H1 (cell line): ENCODE measurements around the gene ARHGAP10. TPM values are rescaled to one million over a fixed set of nuclear protein-coding genes. Genes with fewer than 3 reads are reported as not detected.

Experiments
- BRCA1 ChIP-seq: IDR thresholded peaks from 2 replicates; pipeline ENCODE4 v1.6.1; 2012; ENCODE audit warnings: low read depth, low read length, improper control_type of control experiment
- CEBPB ChIP-seq: IDR thresholded peaks from 2 replicates; pipeline ENCODE4 v1.6.1; 2012; ENCODE audit warnings: low read depth, low read length
- CHD1 ChIP-seq: IDR thresholded peaks from 2 replicates; pipeline ENCODE4 v1.6.1; 2012; ENCODE audit warnings: low read depth, low read length, improper control_type of control experiment
- CTBP2 ChIP-seq: IDR thresholded peaks from 2 replicates; pipeline ENCODE4 v1.7.0; 2011; ENCODE audit warnings: borderline replicate concordance, mild to moderate bottlenecking, moderate library complexity, mixed read lengths, low read length; ENCODE audit not compliant: insufficient read depth, insufficient read length
- HDAC6 ChIP-seq: IDR thresholded peaks from one replicate; pipeline ENCODE4 v1.7.1; 2012; ENCODE audit warnings: low read depth, mild to moderate bottlenecking, inconsistent platforms, low read length, moderate library complexity
- NANOG ChIP-seq: IDR thresholded peaks from 2 replicates; pipeline ENCODE4 v1.6.1; 2011; ENCODE audit warnings: low read length, low read depth, mild to moderate bottlenecking, inconsistent platforms; ENCODE audit not compliant: insufficient read depth, poor library complexity, severe bottlenecking
- NRF1 ChIP-seq: IDR thresholded peaks from 2 replicates; pipeline ENCODE4 v1.6.1; 2011; ENCODE audit warnings: mild to moderate bottlenecking, low read depth, low read length, improper control_type of control experiment
- RBBP5 ChIP-seq: IDR thresholded peaks from 2 replicates; pipeline ENCODE4 v1.7.1; 2012; ENCODE audit warnings: low read depth, mild to moderate bottlenecking, inconsistent platforms, low read length, moderate library complexity, borderline replicate concordance
- RNF2 ChIP-seq: fragments of 200-900, 300-1000 bp; sonication (generic); IDR thresholded peaks from 2 replicates; pipeline ENCODE4 v1.7.1; 2016; ENCODE audit warnings: borderline replicate concordance, low read depth, mild to moderate bottlenecking, antibody characterized with exemption, low read length; ENCODE audit not compliant: poor library complexity, severe bottlenecking; ENCODE audit errors: missing control alignments
- SP2 ChIP-seq: IDR thresholded peaks from 2 replicates; pipeline ENCODE4 v1.6.1; 2012; ENCODE audit warnings: mild to moderate bottlenecking, low read length, inconsistent platforms
- TCF12 ChIP-seq: IDR thresholded peaks from 2 replicates; pipeline ENCODE4 v1.6.1; 2011; ENCODE audit warnings: low read depth, mild to moderate bottlenecking, low read length
- ZNF274 ChIP-seq: IDR thresholded peaks from 2 replicates; pipeline ENCODE4 v1.7.0; 2012; ENCODE audit warnings: low read length, borderline replicate concordance; ENCODE audit errors: extremely low read depth
- polyA plus RNA-seq, 7 experiments: library from polyadenylated mRNA; depleted of rRNA in 3 of 7; stranded (reverse) in 5 of 7; unstranded in 2 of 7; fragments of >200 nt in 5 of 7; fragments of 200-250 nt in 2 of 7; gene quantifications; 1 replicate in 5 of 7; 2 replicates in 1 of 7; 4 replicates in 1 of 7; pipeline versions ENCODE4 v1.2.1 to v1.2.3, GENCODE V29; 2011 to 2013; ENCODE audit warnings: missing spikeins in 2 of 7, mixed read lengths in 2 of 7
- total RNA-seq: library from RNA; stranded (reverse); fragmentation: NEBNext Ultra II Directional; extraction: Animal tissue kit (Norgen Biotek cat#: 25700); gene quantifications from 2 replicates; pipeline ENCODE4 v1.2.1, GENCODE V29; 2021

Gene ARHGAP10
- total and polyA plus RNA-seq, 2 of the 8 experiments (the other 6 are each of a cell fraction or from before 2014, with no cell fraction given): 3.7 to 6.1 TPM

GRCh38 chr4:147984065-147984777, 252.3 kb downstream of the ARHGAP10 start (continued):
- no peak for TF ChIP-seq NRF1
- no peak for TF ChIP-seq NANOG
- TF ChIP-seq TCF12: no peak
- no peak for TF ChIP-seq SP2
- TF ChIP-seq BRCA1: no peak
- no peak for TF ChIP-seq RNF2
- TF ChIP-seq HDAC6: no peak
- TF ChIP-seq RBBP5: no peak
- TF ChIP-seq CEBPB: no peak
- TF ChIP-seq ZNF274: no peak
- no peak for TF ChIP-seq CHD1
- no peak for TF ChIP-seq CTBP2
